22Rv1 (cell line): ENCODE measurements around the gene FAM20A.

Experiments used
- ZFX ChIP-seq: fragments of 450-650 bp; IDR thresholded peaks from 2 replicates; pipeline ENCODE4 v1.6.1; 2017; ENCODE audit warnings: antibody characterized with exemption, borderline replicate concordance
- TF ChIP-seq, protein P1 (sequence below): fragments of 450-650 bp; IDR thresholded peaks from 2 replicates; pipeline ENCODE4 v1.5.1; 2017; ENCODE audit warnings: mild to moderate bottlenecking

DNA sequence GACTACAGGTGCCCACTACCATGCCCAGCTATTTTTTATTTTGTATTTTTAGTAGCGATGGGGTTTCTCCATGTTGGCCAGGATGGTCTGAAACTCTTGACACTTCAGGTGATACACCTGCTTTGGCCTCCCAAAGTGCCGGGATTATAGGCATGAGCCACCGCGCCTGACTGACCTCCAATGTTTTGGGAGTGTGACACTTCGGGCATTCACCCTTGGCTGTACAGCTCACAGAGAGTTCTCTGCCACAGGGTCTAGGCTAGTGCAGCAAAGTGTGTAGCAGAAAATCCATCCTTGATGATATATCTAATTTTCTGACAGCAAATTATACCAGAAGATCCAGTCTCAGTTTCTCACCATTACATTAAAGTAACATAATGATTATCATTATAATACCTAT is 14.1 kb downstream of the FAM20A start:
- TF ChIP-seq, protein P1, sequence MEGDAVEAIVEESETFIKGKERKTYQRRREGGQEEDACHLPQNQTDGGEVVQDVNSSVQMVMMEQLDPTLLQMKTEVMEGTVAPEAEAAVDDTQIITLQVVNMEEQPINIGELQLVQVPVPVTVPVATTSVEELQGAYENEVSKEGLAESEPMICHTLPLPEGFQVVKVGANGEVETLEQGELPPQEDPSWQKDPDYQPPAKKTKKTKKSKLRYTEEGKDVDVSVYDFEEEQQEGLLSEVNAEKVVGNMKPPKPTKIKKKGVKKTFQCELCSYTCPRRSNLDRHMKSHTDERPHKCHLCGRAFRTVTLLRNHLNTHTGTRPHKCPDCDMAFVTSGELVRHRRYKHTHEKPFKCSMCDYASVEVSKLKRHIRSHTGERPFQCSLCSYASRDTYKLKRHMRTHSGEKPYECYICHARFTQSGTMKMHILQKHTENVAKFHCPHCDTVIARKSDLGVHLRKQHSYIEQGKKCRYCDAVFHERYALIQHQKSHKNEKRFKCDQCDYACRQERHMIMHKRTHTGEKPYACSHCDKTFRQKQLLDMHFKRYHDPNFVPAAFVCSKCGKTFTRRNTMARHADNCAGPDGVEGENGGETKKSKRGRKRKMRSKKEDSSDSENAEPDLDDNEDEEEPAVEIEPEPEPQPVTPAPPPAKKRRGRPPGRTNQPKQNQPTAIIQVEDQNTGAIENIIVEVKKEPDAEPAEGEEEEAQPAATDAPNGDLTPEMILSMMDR, result no peak
- TF ChIP-seq ZFX, result no peak
